ENCODE data around the gene CASP3.
"Not testable (repeated sequence)": the region's sequence is repeated elsewhere in the genome, so short reads cannot be mapped to it uniquely, and the experiment has no call there.

CASP3 gene

GRCh38 chr4:184628103-184628502 is 21.1 kb downstream of the CASP3 start:
- H3K4me3 ChIP-seq (ENCODE audit: low read length) = no peak overlapping the region
- H3K4me1 ChIP-seq (ENCODE audit: insufficient read depth, low read length) = peaks cover 18% of the 10 kb centered on the region
- peaks cover 66% of the 10 kb centered on the region for H3K36me3 ChIP-seq (ENCODE audit: insufficient read depth, low read length)
- no peaks in the 10 kb centered on the region for H3K9me3 ChIP-seq (ENCODE audit: insufficient read depth, low read depth, low read length)
- H3K27me3 ChIP-seq (ENCODE audit: insufficient read depth, low read length) = no peaks in the 10 kb centered on the region
- H3K27ac ChIP-seq (ENCODE audit: low read depth, low read length) = no peak overlapping the region
- H3K9ac ChIP-seq (ENCODE audit: low read depth, low read length) = no peak overlapping the region
- 96% methylated on average over 4 of the region's 4 CpGs for WGBS

- not testable (repeated sequence) for H3K27me3 ChIP-seq (ENCODE audit: insufficient read depth, low read length); H3K4me3 ChIP-seq (ENCODE audit: low read length); H3K9ac ChIP-seq (ENCODE audit: low read depth, low read length); H3K9me3 ChIP-seq (ENCODE audit: insufficient read depth, low read depth, low read length)
- peak overlapping the region; percentile 76; the same call in 1 of the 2 replicates for H3K27ac ChIP-seq (ENCODE audit: low read depth, low read length)
- 80% methylated on average over 11 of the region's 11 CpGs for WGBS
- H3K4me1 ChIP-seq (ENCODE audit: insufficient read depth, low read length) = peaks cover 18% of the 10 kb centered on the region
- peaks cover 47% of the 10 kb centered on the region for H3K36me3 ChIP-seq (ENCODE audit: insufficient read depth, low read length)
Measured at GRCh38 chr4:184625783-184626596, 23.3 kb downstream of the CASP3 start.

DNA sequence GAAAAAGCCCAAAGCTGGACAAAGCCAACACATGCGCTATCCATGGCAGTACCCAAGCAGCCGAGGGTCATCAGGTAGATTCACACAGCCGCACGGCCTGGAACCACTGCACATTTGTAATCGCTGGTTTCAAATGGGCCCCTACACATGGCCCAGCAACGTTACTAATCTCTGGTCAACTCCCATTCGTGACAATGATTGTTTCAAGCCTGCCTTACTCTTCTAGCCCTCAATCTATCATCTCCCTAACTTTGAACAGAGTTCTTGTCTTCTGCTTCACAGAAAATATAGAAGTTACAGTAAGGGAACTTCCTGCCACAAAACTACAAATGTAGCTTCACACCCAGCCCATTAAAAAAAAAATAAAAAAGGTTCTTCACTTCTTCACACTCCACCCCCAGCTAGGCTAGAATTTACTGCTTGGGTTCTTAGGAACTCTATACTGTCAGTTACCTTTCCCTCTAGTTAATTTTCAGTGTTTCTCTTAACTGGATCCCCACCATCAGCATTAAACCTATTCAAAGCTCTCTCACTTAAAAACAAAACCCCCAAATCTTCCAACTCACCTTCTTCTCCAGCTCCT is 24.2 kb downstream of the CASP3 start:
- Histone ChIP-seq H3K36me3 (ENCODE audit: insufficient read depth, low read length) (peaks cover 38% of the 10 kb centered on the region), H3K27ac (ENCODE audit: low read depth, low read length) (peak overlapping the region; percentile 66), H3K9ac (ENCODE audit: low read depth, low read length) (no peak overlapping the region), H3K4me3 (ENCODE audit: low read length) (no peak overlapping the region), H3K27me3 (ENCODE audit: insufficient read depth, low read length) (no peaks in the 10 kb centered on the region), H3K4me1 (ENCODE audit: insufficient read depth, low read length) (peaks cover 18% of the 10 kb centered on the region), H3K9me3 (ENCODE audit: insufficient read depth, low read depth, low read length) (no peaks in the 10 kb centered on the region)
- WGBS = 96% methylated on average over 7 of the region's 7 CpGs

- H3K4me3 ChIP-seq (ENCODE audit: low read length); H3K27ac ChIP-seq (ENCODE audit: low read depth, low read length); H3K9me3 ChIP-seq (ENCODE audit: insufficient read depth, low read depth, low read length); H3K27me3 ChIP-seq (ENCODE audit: insufficient read depth, low read length); H3K9ac ChIP-seq (ENCODE audit: low read depth, low read length): not testable (repeated sequence)
- H3K4me1 ChIP-seq (ENCODE audit: insufficient read depth, low read length) = peaks cover 18% of the 10 kb centered on the region
- 96% methylated on average over 3 of the region's 3 CpGs for WGBS
- H3K36me3 ChIP-seq (ENCODE audit: insufficient read depth, low read length) = peaks cover 32% of the 10 kb centered on the region
Measured at GRCh38 chr4:184624504-184624903, 24.7 kb downstream of the CASP3 start.

GRCh38 chr4:184621518-184621917 is 27.7 kb downstream of the CASP3 start:
- WGBS = 88% methylated on average over 3 of the region's 3 CpGs
- Histone ChIP-seq H3K27ac (ENCODE audit: low read depth, low read length) (no peak overlapping the region), H3K4me1 (ENCODE audit: insufficient read depth, low read length) (peaks cover 20% of the 10 kb centered on the region), H3K4me3 (ENCODE audit: low read length) (no peak overlapping the region), H3K9ac (ENCODE audit: low read depth, low read length) (no peak overlapping the region), H3K9me3 (ENCODE audit: insufficient read depth, low read depth, low read length) (no peaks in the 10 kb centered on the region), H3K27me3 (ENCODE audit: insufficient read depth, low read length) (no peaks in the 10 kb centered on the region), H3K36me3 (ENCODE audit: insufficient read depth, low read length) (peaks cover 3% of the 10 kb centered on the region)

DNA sequence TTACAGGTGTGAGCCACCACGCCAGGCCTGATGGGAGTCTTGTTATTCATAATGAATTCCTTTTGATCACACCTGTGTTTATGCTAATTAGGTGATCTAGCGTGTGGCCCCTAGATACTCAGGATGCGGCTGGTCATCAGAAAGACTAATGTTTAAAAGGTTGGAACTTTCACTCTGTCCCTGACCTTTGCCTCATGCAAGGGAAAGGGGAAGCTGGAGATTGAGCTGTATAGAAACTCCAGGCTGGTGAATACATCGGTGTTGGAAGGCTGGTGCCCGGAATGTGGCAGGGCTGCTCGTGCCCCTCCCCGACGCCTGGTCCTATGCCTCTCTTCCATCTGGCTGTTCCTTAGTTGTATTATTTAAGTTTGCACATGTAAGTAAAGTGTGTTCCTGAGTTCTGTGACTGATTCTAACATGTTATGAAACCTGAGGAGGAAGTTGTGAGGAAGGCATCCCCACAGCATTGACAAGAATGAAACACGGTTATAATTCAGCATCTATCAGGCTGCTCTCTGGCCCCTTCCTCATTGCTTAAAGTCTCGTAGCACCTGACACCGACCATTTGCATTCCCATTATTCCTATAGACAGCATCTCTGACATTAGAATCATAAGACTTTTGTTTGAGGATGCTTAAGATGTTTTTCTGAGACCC is 28.9 kb downstream of the CASP3 start:
- H3K27me3 ChIP-seq (ENCODE audit: insufficient read depth, low read length) = no peaks in the 10 kb centered on the region
- H3K4me3 ChIP-seq (ENCODE audit: low read length) = no peak overlapping the region
- no peak overlapping the region for H3K9ac ChIP-seq (ENCODE audit: low read depth, low read length)
- 93% methylated on average over 11 of the region's 11 CpGs for WGBS
- peaks cover 7% of the 10 kb centered on the region for H3K9me3 ChIP-seq (ENCODE audit: insufficient read depth, low read depth, low read length)
- peaks cover 13% of the 10 kb centered on the region for H3K4me1 ChIP-seq (ENCODE audit: insufficient read depth, low read length)
- H3K27ac ChIP-seq (ENCODE audit: low read depth, low read length) = no peak overlapping the region
- H3K36me3 ChIP-seq (ENCODE audit: insufficient read depth, low read length) = no peaks in the 10 kb centered on the region

- Histone ChIP-seq H3K9me3 (ENCODE audit: insufficient read depth, low read depth, low read length) (peaks cover 21% of the 10 kb centered on the region), H3K27ac (ENCODE audit: low read depth, low read length) (peak overlapping the region; percentile 94), H3K9ac (ENCODE audit: low read depth, low read length) (peak overlapping the region; percentile 6; the same call in 1 of the 2 replicates), H3K4me1 (ENCODE audit: insufficient read depth, low read length) (peaks cover 11% of the 10 kb centered on the region), H3K36me3 (ENCODE audit: insufficient read depth, low read length) (no peaks in the 10 kb centered on the region), H3K4me3 (ENCODE audit: low read length) (0 out of 2 replicates have a peak overlapping the region, but pooled peaks have one; percentile 16), H3K27me3 (ENCODE audit: insufficient read depth, low read length) (no peaks in the 10 kb centered on the region)
- WGBS = 79% methylated on average over 9 of the region's 9 CpGs
Measured at GRCh38 chr4:184617600-184618196, 31.5 kb downstream of the CASP3 start.

GRCh38 chr4:184616633-184617551 is 32.4 kb downstream of the CASP3 start:
- H3K36me3 ChIP-seq (ENCODE audit: insufficient read depth, low read length) = no peaks in the 10 kb centered on the region
- 51% methylated on average over 12 of the region's 12 CpGs for WGBS
- H3K27me3 ChIP-seq (ENCODE audit: insufficient read depth, low read length) = no peaks in the 10 kb centered on the region
- peak overlapping the region; percentile 94 for H3K27ac ChIP-seq (ENCODE audit: low read depth, low read length)
- peaks cover 13% of the 10 kb centered on the region for H3K4me1 ChIP-seq (ENCODE audit: insufficient read depth, low read length)
- 0 out of 2 replicates have a peak overlapping the region, but pooled peaks have one; percentile 16 for H3K4me3 ChIP-seq (ENCODE audit: low read length)
- peak overlapping the region; percentile 3; the same call in 1 of the 2 replicates for H3K9ac ChIP-seq (ENCODE audit: low read depth, low read length)
- peaks cover 21% of the 10 kb centered on the region for H3K9me3 ChIP-seq (ENCODE audit: insufficient read depth, low read depth, low read length)

DNA sequence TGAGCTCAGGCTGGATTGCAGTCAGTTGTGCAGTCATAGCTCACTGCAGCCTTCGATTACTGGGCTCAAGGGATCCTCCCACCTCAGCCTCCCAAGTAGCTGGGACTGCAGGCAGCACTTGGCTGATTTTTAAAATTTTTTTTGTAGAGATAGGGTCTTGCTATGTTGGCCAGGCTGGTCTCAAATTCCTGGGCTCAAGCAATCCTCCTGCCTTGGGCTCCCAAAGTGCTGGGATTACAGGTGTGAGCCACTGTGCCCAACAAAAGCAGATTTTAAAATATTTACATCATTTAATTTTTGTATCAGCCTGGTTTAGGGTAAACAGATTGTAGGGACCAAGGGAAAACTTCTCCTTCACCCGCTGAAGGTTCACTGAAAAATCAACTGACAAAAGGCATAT is 33.1 kb downstream of the CASP3 start:
- Histone ChIP-seq H3K4me1 (ENCODE audit: insufficient read depth, low read length) (peaks cover 16% of the 10 kb centered on the region), H3K27ac (ENCODE audit: low read depth, low read length) (peak overlapping the region; percentile 94; the same call in 1 of the 2 replicates), H3K9me3 (ENCODE audit: insufficient read depth, low read depth, low read length) (peaks cover 21% of the 10 kb centered on the region)
- H3K4me3 ChIP-seq (ENCODE audit: low read length); H3K9ac ChIP-seq (ENCODE audit: low read depth, low read length); H3K36me3 ChIP-seq (ENCODE audit: insufficient read depth, low read length); H3K27me3 ChIP-seq (ENCODE audit: insufficient read depth, low read length): not testable (repeated sequence)
- WGBS = 79% methylated on average over 1 of the region's 2 CpGs

DNA sequence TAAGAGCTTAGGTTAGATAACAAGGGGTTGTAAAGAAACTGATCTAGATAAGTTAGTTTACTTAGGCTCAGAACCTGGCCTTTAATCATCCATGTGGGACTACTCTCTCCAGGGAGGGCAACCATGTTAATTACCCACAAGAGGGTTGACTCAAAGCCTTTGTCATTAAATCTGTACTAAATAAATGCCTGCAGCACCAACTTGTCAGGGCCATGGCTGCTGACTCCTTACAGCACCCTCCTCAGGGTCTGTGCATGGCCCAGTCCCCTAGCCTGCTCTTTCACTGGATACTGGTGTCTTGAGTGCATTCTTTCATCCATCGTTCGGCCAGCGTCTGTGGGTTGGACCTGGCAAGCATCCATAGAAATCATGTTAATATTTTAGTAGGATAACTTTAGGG is 34.7 kb downstream of the CASP3 start:
- 100% methylated on average over 3 of the region's 3 CpGs for WGBS
- Histone ChIP-seq H3K4me1 (ENCODE audit: insufficient read depth, low read length) (peaks cover 16% of the 10 kb centered on the region), H3K4me3 (ENCODE audit: low read length) (no peak overlapping the region), H3K9ac (ENCODE audit: low read depth, low read length) (no peak overlapping the region), H3K27ac (ENCODE audit: low read depth, low read length) (no peak overlapping the region), H3K27me3 (ENCODE audit: insufficient read depth, low read length) (no peaks in the 10 kb centered on the region), H3K9me3 (ENCODE audit: insufficient read depth, low read depth, low read length) (peaks cover 21% of the 10 kb centered on the region), H3K36me3 (ENCODE audit: insufficient read depth, low read length) (no peaks in the 10 kb centered on the region)

Measured in HUES64 (cell line).